K562 (cell line): ENCODE measurements around the gene ERVMER34-1.

Experiments used
- CTCF ChIP-seq, 3 experiments: IDR thresholded peaks in 2 of 3; conservative IDR thresholded peaks in 1 of 3; 2 replicates each; pipeline ENCODE4 v1.5.1; 2011 to 2012; ENCODE audit warnings: low read length in 3 of 3, mild to moderate bottlenecking in 3 of 3, control low read depth in 2 of 3, improper control_type of control experiment in 1 of 3, inconsistent platforms in 1 of 3, low read depth in 1 of 3, mixed read lengths in 1 of 3, moderate library complexity in 1 of 3; ENCODE audit not compliant: insufficient read depth in 2 of 3
- KLF16 ChIP-seq: IDR thresholded peaks from 2 replicates; pipeline ENCODE4 v1.6.1; 2016; ENCODE audit warnings: antibody characterized with exemption
- MCM3 ChIP-seq: fragments of 450-650 bp; IDR thresholded peaks from 2 replicates; pipeline ENCODE4 v1.6.1; 2016
- PYGO2 ChIP-seq: fragments of 450-650 bp; IDR thresholded peaks from 2 replicates; pipeline ENCODE4 v1.6.1; 2016; ENCODE audit warnings: mild to moderate bottlenecking, missing genetic modification characterization, moderate library complexity, missing compliant biosample characterization
- STAT6 ChIP-seq: sonication (generic); formaldehyde crosslinking; IDR thresholded peaks from 2 replicates; pipeline ENCODE4 v1.8.1; 2023; ENCODE audit warnings: mild to moderate bottlenecking, missing genetic modification reagents
- TCF7L2 ChIP-seq: fragments of 150-350 bp; IDR thresholded peaks from 2 replicates; pipeline ENCODE4 v1.6.1; 2016; ENCODE audit warnings: low read depth, mild to moderate bottlenecking, low read length, moderate library complexity
- YY1 ChIP-seq, 3 experiments: IDR thresholded peaks; 2 replicates each; pipeline ENCODE4 v1.6.1; 2011; ENCODE audit warnings: low read length in 2 of 3, mild to moderate bottlenecking in 2 of 3, moderate library complexity in 2 of 3, borderline replicate concordance in 1 of 3, control low read depth in 1 of 3, low read depth in 1 of 3; ENCODE audit not compliant: insufficient read depth in 3 of 3, insufficient replicate concordance in 2 of 3, control insufficient read depth in 1 of 3, insufficient read length in 1 of 3; ENCODE audit errors: extremely low read depth in 1 of 3
- ZNF12 ChIP-seq: sonication (generic); formaldehyde crosslinking; IDR thresholded peaks from 2 replicates; pipeline ENCODE4 v1.4.0; 2020; ENCODE audit warnings: mild to moderate bottlenecking, missing genetic modification reagents
- ZNF217 ChIP-seq: sonication (generic); formaldehyde crosslinking; IDR thresholded peaks from 2 replicates; pipeline ENCODE4 v1.8.0; 2022; ENCODE audit warnings: mild to moderate bottlenecking, missing genetic modification reagents
- ZNF277 ChIP-seq: fragments of 250-450 bp; sonication (Bioruptor Pico); IDR thresholded peaks from 2 replicates; pipeline ENCODE4 v1.8.0; 2022; ENCODE audit warnings: inconsistent platforms, mild to moderate bottlenecking, moderate library complexity, borderline replicate concordance
- TF ChIP-seq, protein P1 (sequence below): fragments of 150-350 bp; conservative IDR thresholded peaks from 2 replicates; pipeline ENCODE4 v1.6.1; 2014; ENCODE audit warnings: low read length
- TF ChIP-seq, protein P2 (sequence below): fragments of 250-450 bp; sonication (Bioruptor Pico); IDR thresholded peaks from 2 replicates; pipeline ENCODE4 v1.5.0; 2020; ENCODE audit warnings: mild to moderate bottlenecking

DNA sequence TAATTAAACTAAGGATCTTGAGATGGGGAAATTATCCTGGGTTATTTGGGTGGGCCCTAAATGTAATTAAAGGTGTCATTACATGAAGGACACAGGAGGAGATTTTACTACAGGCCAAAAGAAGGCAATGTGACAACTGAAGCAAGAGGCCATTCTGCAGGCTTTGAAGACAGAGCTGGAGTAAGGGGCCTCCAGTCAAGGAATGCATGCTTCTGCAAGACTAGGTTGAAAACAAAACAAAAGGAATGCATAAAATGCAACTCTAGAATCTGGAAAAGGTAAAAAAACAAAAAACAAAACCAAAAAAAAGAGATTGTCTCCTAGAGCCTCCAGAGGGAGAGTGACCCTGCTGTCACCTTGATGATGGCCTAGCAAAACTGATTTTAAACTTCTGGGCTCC lies 21.6 kb downstream of the ERVMER34-1 start:
- TF ChIP-seq CTCF (IDR thresholded peaks at IDR 0.05 in 2 of 3, conservative IDR thresholded peaks at IDR 0.05 in 1 of 3; ENCODE audit: insufficient read depth in 2 of 3, low read depth in 1 of 3, low read length in 3 of 3) (no peak), MCM3 (no peak), ZNF217 (CRISPR knock-in tag) (no peak), STAT6 (no peak), ZNF12 (no peak), YY1 (IDR thresholded peaks at IDR 0.05; ENCODE audit: borderline replicate concordance in 1 of 3, control insufficient read depth in 1 of 3, extremely low read depth in 1 of 3, insufficient read depth in 3 of 3, insufficient read length in 1 of 3, insufficient replicate concordance in 2 of 3, low read depth in 1 of 3, low read length in 2 of 3) (no peak), ZNF277 (CRISPR knock-in tag) (no peak), PYGO2 (tag) (no peak), KLF16 (no peak), TCF7L2 (no peak)
- TF ChIP-seq, protein P1, sequence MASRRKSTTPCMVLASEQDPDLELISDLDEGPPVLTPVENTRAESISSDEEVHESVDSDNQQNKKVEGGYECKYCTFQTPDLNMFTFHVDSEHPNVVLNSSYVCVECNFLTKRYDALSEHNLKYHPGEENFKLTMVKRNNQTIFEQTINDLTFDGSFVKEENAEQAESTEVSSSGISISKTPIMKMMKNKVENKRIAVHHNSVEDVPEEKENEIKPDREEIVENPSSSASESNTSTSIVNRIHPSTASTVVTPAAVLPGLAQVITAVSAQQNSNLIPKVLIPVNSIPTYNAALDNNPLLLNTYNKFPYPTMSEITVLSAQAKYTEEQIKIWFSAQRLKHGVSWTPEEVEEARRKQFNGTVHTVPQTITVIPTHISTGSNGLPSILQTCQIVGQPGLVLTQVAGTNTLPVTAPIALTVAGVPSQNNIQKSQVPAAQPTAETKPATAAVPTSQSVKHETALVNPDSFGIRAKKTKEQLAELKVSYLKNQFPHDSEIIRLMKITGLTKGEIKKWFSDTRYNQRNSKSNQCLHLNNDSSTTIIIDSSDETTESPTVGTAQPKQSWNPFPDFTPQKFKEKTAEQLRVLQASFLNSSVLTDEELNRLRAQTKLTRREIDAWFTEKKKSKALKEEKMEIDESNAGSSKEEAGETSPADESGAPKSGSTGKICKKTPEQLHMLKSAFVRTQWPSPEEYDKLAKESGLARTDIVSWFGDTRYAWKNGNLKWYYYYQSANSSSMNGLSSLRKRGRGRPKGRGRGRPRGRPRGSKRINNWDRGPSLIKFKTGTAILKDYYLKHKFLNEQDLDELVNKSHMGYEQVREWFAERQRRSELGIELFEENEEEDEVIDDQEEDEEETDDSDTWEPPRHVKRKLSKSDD, result no peak
- TF ChIP-seq, protein P2, sequence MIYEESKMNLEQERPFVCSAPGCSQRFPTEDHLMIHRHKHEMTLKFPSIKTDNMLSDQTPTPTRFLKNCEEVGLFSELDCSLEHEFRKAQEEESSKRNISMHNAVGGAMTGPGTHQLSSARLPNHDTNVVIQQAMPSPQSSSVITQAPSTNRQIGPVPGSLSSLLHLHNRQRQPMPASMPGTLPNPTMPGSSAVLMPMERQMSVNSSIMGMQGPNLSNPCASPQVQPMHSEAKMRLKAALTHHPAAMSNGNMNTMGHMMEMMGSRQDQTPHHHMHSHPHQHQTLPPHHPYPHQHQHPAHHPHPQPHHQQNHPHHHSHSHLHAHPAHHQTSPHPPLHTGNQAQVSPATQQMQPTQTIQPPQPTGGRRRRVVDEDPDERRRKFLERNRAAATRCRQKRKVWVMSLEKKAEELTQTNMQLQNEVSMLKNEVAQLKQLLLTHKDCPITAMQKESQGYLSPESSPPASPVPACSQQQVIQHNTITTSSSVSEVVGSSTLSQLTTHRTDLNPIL, result no peak
